ENCODE measurements around the gene NIT1.
A peak's percentile ranks its signal among the peaks of the same experiment; 100 is the strongest.

DNA sequence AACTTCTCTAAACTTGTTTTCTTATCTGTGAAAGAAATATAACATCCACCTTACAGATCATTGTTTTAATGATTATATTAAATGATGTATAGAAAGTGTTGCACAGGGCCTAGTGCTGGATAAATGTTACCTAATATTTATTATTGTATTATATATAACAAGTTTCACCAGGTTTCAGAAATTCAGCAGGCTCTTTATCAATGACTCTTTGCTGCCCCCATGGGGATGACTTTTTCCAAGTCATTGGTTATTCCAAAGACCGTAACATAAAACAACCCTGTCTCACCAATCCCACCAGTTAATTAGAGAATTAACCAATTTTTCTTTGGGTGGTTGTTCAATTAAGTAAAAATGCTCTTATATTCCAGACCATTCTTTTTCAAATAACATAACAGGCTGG is 21.9 kb downstream of the NIT1 start:
- TF ChIP-seq CTCF (IDR thresholded peaks at IDR 0.05) (peak in 3 of 4 experiments; percentile 18 to 31 (median 23)), POLR2A (IDR thresholded peaks at IDR 0.05) (no peak)
